SK-N-SH (cell line): Measurements from ENCODE around the gene CLIC1. TPM values are rescaled to one million over a fixed set of nuclear protein-coding genes. Genes with fewer than 3 reads are reported as not detected.

Source experiments
- CTCF ChIA-PET: fragments of 300-600, 350-600 bp; formaldehyde crosslinking; extraction: SDS; loops from one replicate; lab custom pipeline; 2021; lab: Yijun Ruan, JAX
- POLR2A ChIA-PET: fragments of 350-600 bp; sonication (Branson Sonifier 250); formaldehyde crosslinking; extraction: SDS; loops from one replicate; lab custom pipeline; 2020; ENCODE audit warnings: antibody characterized with exemption, inconsistent platforms; lab: Yijun Ruan, JAX
- DNase-seq: peaks from one replicate; pipeline ENCODE4 v3.0.0; 2012
- H2AFZ ChIP-seq: fragments of 200-600 bp; sonication (generic); 2 replicates; pipeline ENCODE4 v1.8.1; 2016; ENCODE audit warnings: antibody characterized with exemption, mild to moderate bottlenecking, low read depth
- H3F3A ChIP-seq: fragments of 200-600 bp; sonication (generic); replicated peaks from 2 replicates; pipeline ENCODE3; 2016; ENCODE audit warnings: antibody characterized with exemption, mild to moderate bottlenecking; ENCODE audit not compliant: insufficient read depth
- H3K27ac ChIP-seq, 2 experiments: fragments of 200-500 bp in 1 of 2; fragments of 200-600 bp in 1 of 2; sonication (Bioruptor generic) in 1 of 2; sonication (generic), shearing (Covaris generic) in 1 of 2; 2 replicates each; pipeline versions ENCODE4 v1.5.1 to v1.6.1; 2014 to 2016; ENCODE audit warnings: low read depth in 2 of 2, inconsistent platforms in 1 of 2, low read length in 1 of 2, mild to moderate bottlenecking in 1 of 2, mixed read lengths in 1 of 2
- H3K27me3 ChIP-seq: fragments of 200-600 bp; sonication (generic), shearing (Covaris generic); 2 replicates; pipeline ENCODE4 v1.6.1; 2016; ENCODE audit warnings: mixed run types; ENCODE audit not compliant: insufficient read depth
- H3K36me3 ChIP-seq, 2 experiments: fragments of 200-500 bp in 1 of 2; fragments of 200-600 bp in 1 of 2; sonication (Bioruptor generic) in 1 of 2; sonication (generic) in 1 of 2; replicated peaks in 1 of 2; 2 replicates each; pipeline versions ENCODE3 to v1.5.1; 2014 to 2016; ENCODE audit warnings: low read length in 1 of 2, mild to moderate bottlenecking in 1 of 2; ENCODE audit not compliant: insufficient read depth in 2 of 2, control insufficient read depth in 1 of 2
- H3K4me1 ChIP-seq, 2 experiments: fragments of 200-500 bp in 1 of 2; fragments of 200-600 bp in 1 of 2; sonication (Bioruptor generic) in 1 of 2; sonication (generic), shearing (Covaris generic) in 1 of 2; 2 replicates each; pipeline versions ENCODE4 v1.5.1 to v1.6.1; 2014 to 2016; ENCODE audit warnings: low read depth in 1 of 2, low read length in 1 of 2, mixed run types in 1 of 2; ENCODE audit not compliant: insufficient read depth in 2 of 2, control insufficient read depth in 1 of 2
- H3K4me2 ChIP-seq: fragments of 200-600 bp; sonication (generic), shearing (Covaris generic); 2 replicates; pipeline ENCODE4 v1.6.1; 2017; ENCODE audit warnings: mixed run types
- H3K4me3 ChIP-seq, 2 experiments: fragments of 200-500 bp in 1 of 2; fragments of 200-600 bp in 1 of 2; sonication (Bioruptor generic) in 1 of 2; sonication (generic), shearing (Covaris generic) in 1 of 2; 2 replicates each; pipeline versions ENCODE4 v1.5.1 to v1.8.1; 2014 to 2016; ENCODE audit warnings: low read depth in 2 of 2, inconsistent platforms in 1 of 2, low read length in 1 of 2, mild to moderate bottlenecking in 1 of 2, mixed read lengths in 1 of 2, moderate library complexity in 1 of 2
- H3K79me2 ChIP-seq: fragments of 200-600 bp; sonication (generic); 2 replicates; pipeline ENCODE4 v1.8.1; 2017; ENCODE audit warnings: mild to moderate bottlenecking; ENCODE audit not compliant: insufficient read depth
- H3K9ac ChIP-seq: fragments of 200-600 bp; sonication (generic); 2 replicates; pipeline ENCODE4 v1.6.1; 2017; ENCODE audit warnings: mixed run types
- H3K9me2 ChIP-seq: fragments of 200-600 bp; sonication (generic); 2 replicates; pipeline ENCODE4 v1.6.1; 2017; ENCODE audit warnings: mixed run types
- H3K9me3 ChIP-seq: fragments of 200-600 bp; sonication (generic); 2 replicates; pipeline ENCODE4 v1.6.1; 2017; ENCODE audit warnings: mixed run types, mild to moderate bottlenecking, moderate library complexity
- H4K20me1 ChIP-seq: fragments of 200-600 bp; sonication (generic); 2 replicates; pipeline ENCODE4 v1.6.1; 2017; ENCODE audit warnings: mild to moderate bottlenecking, mixed run types; ENCODE audit not compliant: insufficient read depth
- ELF1 ChIP-seq: IDR thresholded peaks from 2 replicates; pipeline ENCODE4 v1.4.0; 2012
- FOSL2 ChIP-seq: IDR thresholded peaks from 2 replicates; pipeline ENCODE4 v1.4.0; 2012; ENCODE audit warnings: low read depth, mild to moderate bottlenecking, moderate library complexity, borderline replicate concordance
- FOXJ3 ChIP-seq: sonication (generic); formaldehyde crosslinking; IDR thresholded peaks from 2 replicates; pipeline ENCODE4 v1.5.1; 2020; ENCODE audit warnings: mild to moderate bottlenecking, missing genetic modification reagents
- GABPA ChIP-seq: IDR thresholded peaks from 2 replicates; pipeline ENCODE4 v1.4.0; 2012; ENCODE audit warnings: low read depth, mild to moderate bottlenecking
- JUND ChIP-seq: IDR thresholded peaks from 2 replicates; pipeline ENCODE4 v1.4.0; 2012
- MXI1 ChIP-seq: IDR thresholded peaks from 2 replicates; pipeline ENCODE4 v1.6.1; 2012; ENCODE audit warnings: mild to moderate bottlenecking, low read depth, low read length, improper control_type of control experiment
- POLR2AphosphoS5 ChIP-seq: IDR thresholded peaks from 2 replicates; pipeline ENCODE4 v1.6.1; 2012; ENCODE audit warnings: low read depth, low read length
- SIN3A ChIP-seq: IDR thresholded peaks from 2 replicates; pipeline ENCODE4 v1.6.1; 2012; ENCODE audit warnings: low read depth, mild to moderate bottlenecking, low read length, moderate library complexity, borderline replicate concordance
- SMC3 ChIP-seq: IDR thresholded peaks from 2 replicates; pipeline ENCODE4 v1.6.1; 2012; ENCODE audit warnings: low read depth, low read length, improper control_type of control experiment
- TAF1 ChIP-seq: IDR thresholded peaks from 2 replicates; pipeline ENCODE4 v1.6.1; 2012; ENCODE audit warnings: low read depth, mild to moderate bottlenecking, low read length, moderate library complexity, borderline replicate concordance
- YY1 ChIP-seq: IDR thresholded peaks from 2 replicates; pipeline ENCODE4 v1.4.0; 2012; ENCODE audit warnings: low read depth, mild to moderate bottlenecking
- WGBS: methylation state at CpG from one replicate; pipeline ENCODE4 v1.1.6; 2017; ENCODE audit warnings: low lambda C conversion rate; 5-methylcytosine and 5-hydroxymethylcytosine counted together
- polyA plus RNA-seq, 3 experiments: library from polyadenylated mRNA; depleted of rRNA; stranded (reverse); fragments of >200 nt; gene quantifications; 2 replicates each; pipeline ENCODE4 v1.2.3, GENCODE V29; 2012
- TF ChIP-seq, protein P1 (sequence below): IDR thresholded peaks from 2 replicates; pipeline ENCODE4; 2012
- TF ChIP-seq, protein P2 (sequence below): IDR thresholded peaks from 2 replicates; pipeline ENCODE4 v1.4.0; 2012; ENCODE audit warnings: low read depth
- TF ChIP-seq, protein P3 (sequence below): IDR thresholded peaks from 2 replicates; pipeline ENCODE4 v1.4.0; 2012; ENCODE audit warnings: low read depth, borderline replicate concordance
- TF ChIP-seq, protein P4 (sequence below): IDR thresholded peaks from 2 replicates; pipeline ENCODE4 v1.6.1; 2012; ENCODE audit warnings: mild to moderate bottlenecking, low read depth, low read length, moderate library complexity

CLIC1 gene
- polyA plus RNA-seq (2012; rRNA removed) = 520 and 569 TPM in 2 replicates
- polyA plus RNA-seq (2012; cell fraction: cytosol; rRNA removed) = 391 and 518 TPM in 2 replicates
- 233 and 286 TPM in 2 replicates for polyA plus RNA-seq (2012; cell fraction: nucleus; rRNA removed)

DNA sequence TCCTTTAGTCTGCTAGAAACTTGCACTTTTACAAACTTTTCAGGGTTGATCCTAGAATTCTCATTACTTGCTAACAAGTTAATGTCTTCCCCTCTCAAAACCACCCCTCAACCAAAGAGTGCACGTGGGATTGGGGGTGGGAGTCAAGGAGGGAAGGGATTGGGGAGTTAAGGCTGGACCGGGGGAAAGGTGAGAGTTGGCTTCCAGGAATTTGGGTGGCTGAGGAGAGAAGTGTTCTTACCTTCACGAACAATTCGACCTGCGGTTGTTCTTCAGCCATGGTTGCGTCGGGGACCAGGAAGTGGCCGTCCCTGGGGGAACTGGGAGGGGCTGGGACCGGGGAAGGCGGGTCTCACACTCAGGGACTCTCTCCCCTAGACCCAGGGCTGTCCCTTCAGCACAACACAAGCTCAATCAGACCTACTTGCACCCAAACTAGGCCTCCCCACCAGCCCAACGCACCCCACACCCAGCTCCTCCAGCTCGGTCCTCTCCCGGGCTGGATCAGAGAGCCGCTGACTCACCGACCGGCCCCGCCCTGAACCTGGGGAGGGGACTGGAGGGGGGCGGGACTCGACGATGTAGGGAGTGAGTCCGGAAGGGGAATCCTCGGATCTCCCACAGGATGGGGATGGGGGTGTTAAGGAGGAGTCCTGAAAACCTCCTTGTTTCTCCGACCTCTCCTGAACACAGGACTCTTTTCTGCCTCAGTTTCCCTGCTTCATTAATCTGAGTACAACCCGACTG lies at the start of gene CLIC1:
Gene CLIC1, minus strand, starts transcription at position 510 of the 747 bp plus-strand sequence. Its CDS starts 230 bp downstream, at position 280.
- Histone ChIP-seq H3K36me3 (peaks cover 21 to 33% of the 10 kb centered on the region in 2 experiments), H3K4me2 (peak within 1 kb of the TSS; percentile 99), H3F3A (peaks cover 52% of the 10 kb centered on the region), H3K27ac (peak within 1 kb of the TSS; percentile 88 to 90), H2AFZ (0 out of 2 replicates have a peak within 1 kb of the TSS, but pooled peaks have one; percentile 15), H3K9ac (peak within 1 kb of the TSS; percentile 97), H3K4me1 (peaks cover 22 to 31% of the 10 kb centered on the region in 2 experiments; a peak in 3 of 4 replicates), H4K20me1 (peaks cover 21% of the 10 kb centered on the region), H3K4me3 (peak within 1 kb of the TSS; percentile 85 to 86), H3K9me3 (no peaks in the 10 kb centered on the region), H3K9me2 (no peaks in the 10 kb centered on the region), H3K79me2 (peaks cover 74% of the 10 kb centered on the region), H3K27me3 (no peaks in the 10 kb centered on the region)
- no peak for TF ChIP-seq SMC3
- TF ChIP-seq, protein P1, sequence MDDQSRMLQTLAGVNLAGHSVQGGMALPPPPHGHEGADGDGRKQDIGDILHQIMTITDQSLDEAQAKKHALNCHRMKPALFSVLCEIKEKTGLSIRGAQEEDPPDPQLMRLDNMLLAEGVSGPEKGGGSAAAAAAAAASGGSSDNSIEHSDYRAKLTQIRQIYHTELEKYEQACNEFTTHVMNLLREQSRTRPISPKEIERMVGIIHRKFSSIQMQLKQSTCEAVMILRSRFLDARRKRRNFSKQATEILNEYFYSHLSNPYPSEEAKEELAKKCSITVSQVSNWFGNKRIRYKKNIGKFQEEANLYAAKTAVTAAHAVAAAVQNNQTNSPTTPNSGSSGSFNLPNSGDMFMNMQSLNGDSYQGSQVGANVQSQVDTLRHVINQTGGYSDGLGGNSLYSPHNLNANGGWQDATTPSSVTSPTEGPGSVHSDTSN = peak; percentile 19; the same call in 1 of the 2 replicates
- peak; percentile 46; the same call in 1 of the 2 replicates for TF ChIP-seq GABPA
- no peak for TF ChIP-seq FOXJ3
- 0 out of 2 replicates have a peak, but pooled peaks have one; percentile 51 for TF ChIP-seq YY1
- peak; percentile 83; the same call in 1 of the 2 replicates for TF ChIP-seq ELF1
- TF ChIP-seq, protein P2, sequence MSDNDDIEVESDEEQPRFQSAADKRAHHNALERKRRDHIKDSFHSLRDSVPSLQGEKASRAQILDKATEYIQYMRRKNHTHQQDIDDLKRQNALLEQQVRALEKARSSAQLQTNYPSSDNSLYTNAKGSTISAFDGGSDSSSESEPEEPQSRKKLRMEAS = peak; percentile 62
- peak; percentile 55 for TF ChIP-seq TAF1
- TF ChIP-seq JUND = peak; percentile 73
- peak; percentile 95 for TF ChIP-seq POLR2AphosphoS5
- TF ChIP-seq, protein P3, sequence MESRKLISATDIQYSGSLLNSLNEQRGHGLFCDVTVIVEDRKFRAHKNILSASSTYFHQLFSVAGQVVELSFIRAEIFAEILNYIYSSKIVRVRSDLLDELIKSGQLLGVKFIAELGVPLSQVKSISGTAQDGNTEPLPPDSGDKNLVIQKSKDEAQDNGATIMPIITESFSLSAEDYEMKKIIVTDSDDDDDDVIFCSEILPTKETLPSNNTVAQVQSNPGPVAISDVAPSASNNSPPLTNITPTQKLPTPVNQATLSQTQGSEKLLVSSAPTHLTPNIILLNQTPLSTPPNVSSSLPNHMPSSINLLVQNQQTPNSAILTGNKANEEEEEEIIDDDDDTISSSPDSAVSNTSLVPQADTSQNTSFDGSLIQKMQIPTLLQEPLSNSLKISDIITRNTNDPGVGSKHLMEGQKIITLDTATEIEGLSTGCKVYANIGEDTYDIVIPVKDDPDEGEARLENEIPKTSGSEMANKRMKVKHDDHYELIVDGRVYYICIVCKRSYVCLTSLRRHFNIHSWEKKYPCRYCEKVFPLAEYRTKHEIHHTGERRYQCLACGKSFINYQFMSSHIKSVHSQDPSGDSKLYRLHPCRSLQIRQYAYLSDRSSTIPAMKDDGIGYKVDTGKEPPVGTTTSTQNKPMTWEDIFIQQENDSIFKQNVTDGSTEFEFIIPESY = no peak
- TF ChIP-seq MXI1 = peak; percentile 71
- TF ChIP-seq, protein P4, sequence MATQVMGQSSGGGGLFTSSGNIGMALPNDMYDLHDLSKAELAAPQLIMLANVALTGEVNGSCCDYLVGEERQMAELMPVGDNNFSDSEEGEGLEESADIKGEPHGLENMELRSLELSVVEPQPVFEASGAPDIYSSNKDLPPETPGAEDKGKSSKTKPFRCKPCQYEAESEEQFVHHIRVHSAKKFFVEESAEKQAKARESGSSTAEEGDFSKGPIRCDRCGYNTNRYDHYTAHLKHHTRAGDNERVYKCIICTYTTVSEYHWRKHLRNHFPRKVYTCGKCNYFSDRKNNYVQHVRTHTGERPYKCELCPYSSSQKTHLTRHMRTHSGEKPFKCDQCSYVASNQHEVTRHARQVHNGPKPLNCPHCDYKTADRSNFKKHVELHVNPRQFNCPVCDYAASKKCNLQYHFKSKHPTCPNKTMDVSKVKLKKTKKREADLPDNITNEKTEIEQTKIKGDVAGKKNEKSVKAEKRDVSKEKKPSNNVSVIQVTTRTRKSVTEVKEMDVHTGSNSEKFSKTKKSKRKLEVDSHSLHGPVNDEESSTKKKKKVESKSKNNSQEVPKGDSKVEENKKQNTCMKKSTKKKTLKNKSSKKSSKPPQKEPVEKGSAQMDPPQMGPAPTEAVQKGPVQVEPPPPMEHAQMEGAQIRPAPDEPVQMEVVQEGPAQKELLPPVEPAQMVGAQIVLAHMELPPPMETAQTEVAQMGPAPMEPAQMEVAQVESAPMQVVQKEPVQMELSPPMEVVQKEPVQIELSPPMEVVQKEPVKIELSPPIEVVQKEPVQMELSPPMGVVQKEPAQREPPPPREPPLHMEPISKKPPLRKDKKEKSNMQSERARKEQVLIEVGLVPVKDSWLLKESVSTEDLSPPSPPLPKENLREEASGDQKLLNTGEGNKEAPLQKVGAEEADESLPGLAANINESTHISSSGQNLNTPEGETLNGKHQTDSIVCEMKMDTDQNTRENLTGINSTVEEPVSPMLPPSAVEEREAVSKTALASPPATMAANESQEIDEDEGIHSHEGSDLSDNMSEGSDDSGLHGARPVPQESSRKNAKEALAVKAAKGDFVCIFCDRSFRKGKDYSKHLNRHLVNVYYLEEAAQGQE = no peak
- TF ChIP-seq SIN3A = peak; percentile 52; the same call in 1 of the 2 replicates
- peak; percentile 85 for TF ChIP-seq FOSL2
- WGBS = 1% methylated on average over 15 of the region's 24 CpGs
- POLR2A ChIA-PET = interaction anchor here (1.2 to 2.1 kb wide), 5 partner anchors 33 to 99 kb away, joined by 3 to 6 read pairs (median 4); partner anchors contain the start of genes ABHD16A, HSPA1A and HSPA1L
- peak; percentile 87 for DNase-seq
- CTCF ChIA-PET = interaction anchor here (0.8 to 5.5 kb wide), 6 partner anchors 12 to 95 kb away, joined by 3 to 23 read pairs (median 4); partner anchors contain the start of gene VARS1
